Breast epithelium (tissue), 3 donors: Measurements from ENCODE around the gene DOC2B.

Experiments used
- CTCF ChIP-seq, 3 donors: fragments of 450-650 bp; IDR thresholded peaks; one replicate each; pipeline ENCODE4 v1.5.1; 2016 to 2017; ENCODE audit warnings: antibody characterized with exemption in 3 of 3, mild to moderate bottlenecking in 3 of 3, moderate library complexity in 3 of 3
- POLR2A ChIP-seq: fragments of 450-650 bp; IDR thresholded peaks from one replicate; pipeline ENCODE4 v1.6.1; 2016; ENCODE audit warnings: antibody characterized with exemption, mild to moderate bottlenecking, moderate library complexity
- POLR2AphosphoS5 ChIP-seq, 3 donors: sonication (generic); formaldehyde crosslinking; IDR thresholded peaks; one replicate each; pipeline ENCODE4 v1.6.1; 2017; ENCODE audit warnings: antibody characterized with exemption in 3 of 3

DNA sequence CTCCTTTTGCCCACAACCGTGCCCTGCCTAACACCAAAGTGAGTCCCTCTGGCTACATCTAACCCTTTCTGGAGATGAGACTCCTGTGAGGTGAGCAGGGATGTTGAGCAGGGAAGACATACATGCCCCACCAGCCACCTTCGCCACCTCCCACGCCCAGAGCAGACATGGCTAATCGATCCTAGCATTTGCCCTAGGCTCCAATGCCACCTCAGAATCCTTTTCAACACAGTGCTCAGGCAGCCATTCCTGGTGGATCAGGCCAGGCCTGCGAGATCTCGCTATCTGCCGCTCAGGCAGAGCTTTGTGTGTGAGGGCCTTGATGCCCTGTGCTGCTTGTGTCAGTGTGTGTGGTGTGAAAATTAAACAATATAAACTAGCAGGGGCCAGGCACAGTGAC lies 23.1 kb downstream of the DOC2B start:
- TF ChIP-seq CTCF (IDR thresholded peaks at IDR 0.05) = no peak
- no peak for TF ChIP-seq POLR2A
- no peak for TF ChIP-seq POLR2AphosphoS5 (IDR thresholded peaks at IDR 0.05)
